Measurements from ENCODE around the gene MROH9. TPM values are rescaled to one million over a fixed set of nuclear protein-coding genes. Genes with fewer than 3 reads are reported as not detected.

The MROH9 gene
- total and polyA plus RNA-seq, 2 of the 8 experiments (the other 6 are each of a cell fraction or from before 2014, with no cell fraction given): not detected

DNA sequence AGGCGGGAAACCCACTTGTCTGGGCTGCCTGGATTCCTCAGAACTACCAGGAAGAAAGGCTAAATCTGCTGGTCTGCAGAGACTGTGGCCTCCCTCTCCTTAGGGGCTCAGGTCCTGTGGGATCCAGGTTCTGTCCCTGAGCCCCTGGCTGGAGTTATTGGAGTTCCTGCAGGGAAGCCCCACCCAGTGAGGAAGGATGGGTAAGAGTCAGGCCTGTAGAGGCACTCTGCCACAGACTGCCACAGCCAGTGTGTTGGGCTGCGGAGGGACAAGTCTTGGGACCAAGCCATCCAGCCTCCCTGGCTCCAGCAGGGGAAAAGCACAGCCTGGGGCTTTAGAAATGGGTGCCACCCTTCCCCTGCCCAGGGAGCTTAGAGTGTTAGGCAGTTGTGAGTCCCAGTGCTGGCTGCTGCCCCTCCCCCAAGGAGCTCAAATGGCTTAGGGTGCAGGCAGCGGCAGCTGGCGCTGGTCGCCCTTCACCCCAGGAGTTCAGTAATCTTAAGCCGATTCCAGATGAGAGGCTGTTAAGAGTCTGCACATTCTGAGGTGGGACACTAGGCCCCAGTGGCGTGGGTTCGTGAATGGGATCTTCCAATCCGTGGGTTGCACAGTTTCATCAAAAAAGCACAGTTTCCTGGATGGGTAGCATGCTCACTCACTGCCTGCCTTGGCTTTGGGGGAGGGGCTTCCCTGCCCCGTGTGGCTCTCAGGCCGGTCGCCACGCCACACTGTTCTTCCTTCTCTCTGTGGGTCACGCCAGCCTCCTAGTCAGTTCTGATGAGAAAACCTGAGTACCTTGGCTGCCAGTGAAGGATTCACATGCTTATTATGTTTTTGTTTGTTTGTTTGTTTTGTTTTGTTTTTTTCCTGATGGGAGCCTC, 97.7 kb downstream of the MROH9 start:
- peaks cover 2 to 8% (median 5%) of the 10 kb centered on the region in 4 experiments; a peak in 5 of 7 replicates for H3K4me1 ChIP-seq (replicated peaks in 1 of 4; ENCODE audit: control insufficient read depth in 3 of 4, insufficient read depth in 4 of 4, low read length in 3 of 4)
- H3K14ac ChIP-seq (ENCODE audit: insufficient read length): no peak overlapping the region
- peak overlapping the region; percentile 2 for H4K5ac ChIP-seq (ENCODE audit: insufficient read length, low read depth, low read length)
- H3K18ac ChIP-seq (ENCODE audit: extremely low read depth, low read length): peak overlapping the region; percentile 39; the same call in 1 of the 2 replicates
- no peaks in the 10 kb centered on the region for H3K27me3 ChIP-seq (replicated peaks in 1 of 4; ENCODE audit: control insufficient read depth in 3 of 4, extremely low read depth in 1 of 4, insufficient read depth in 3 of 4, low read length in 3 of 4)
- H2BK15ac ChIP-seq (ENCODE audit: low read length): peak overlapping the region; percentile 72
- no peak overlapping the region for H3K27ac ChIP-seq (ENCODE audit: low read depth, low read length)
- H4K8ac ChIP-seq (ENCODE audit: extremely low read depth, insufficient read depth, low read length): peak overlapping the region; percentile 81; the same call in 1 of the 2 replicates
- H3K4ac ChIP-seq (replicated peaks; ENCODE audit: insufficient read length, low read depth, low read length): peak overlapping the region; percentile 14
- no peaks in the 10 kb centered on the region for H3K79me1 ChIP-seq (ENCODE audit: low read depth, low read length)
- H3K23me2 ChIP-seq (ENCODE audit: low read depth, low read length): no peaks in the 10 kb centered on the region
- no peak overlapping the region for H3K56ac ChIP-seq (replicated peaks; ENCODE audit: insufficient read length, low read depth, low read length)
- CTCF ChIA-PET (ENCODE audit: partially characterized antibody): interaction anchor here (2.0 kb wide), 1 partner anchor 66 kb away, joined by 9 read pairs; no protein-coding TSS in a partner anchor
- H2BK20ac ChIP-seq (ENCODE audit: low read length): peak overlapping the region; percentile 93
- H3K23ac ChIP-seq (ENCODE audit: insufficient read length): no peak overlapping the region
- WGBS, 2 experiments (ENCODE audit: extremely low coverage in 1 of 2, insufficient coverage in 1 of 2, insufficient read length in 1 of 2, insufficient replicate concordance in 2 of 2, low coverage in 1 of 2, low lambda C conversion rate in 2 of 2, missing lambda C conversion rate in 1 of 2): 56% methylated on average over 14 of the region's 14 CpGs; no CpG with 5 or more reads in 1 of the 2 experiments
- FAIRE-seq: peak; percentile 24
- no peaks in the 10 kb centered on the region for H3K36me3 ChIP-seq (ENCODE audit: control insufficient read depth in 2 of 4, insufficient read depth in 4 of 4, low read length in 3 of 4)
- no peak overlapping the region for H2AK5ac ChIP-seq (ENCODE audit: low read depth, low read length)
- peak overlapping the region; percentile 69 for H4K91ac ChIP-seq (replicated peaks; ENCODE audit: insufficient read length, low read length)
- H2AFZ ChIP-seq (ENCODE audit: low read length): peak overlapping the region; percentile 79
- no peaks in the 10 kb centered on the region for H3K9me3 ChIP-seq (ENCODE audit: insufficient read depth in 2 of 2, low read depth in 1 of 2, low read length in 1 of 2)
- H3K9ac ChIP-seq (replicated peaks in 1 of 4; ENCODE audit: extremely low read depth in 1 of 4, low read depth in 3 of 4, low read length in 3 of 4): peak overlapping the region in 1 of 4 experiments; percentile 20; a peak in 2 of 7 replicates
- peak in 1 of 2 experiments; percentile 67 for DNase-seq (ENCODE audit: low read depth in 1 of 2, low spot score in 2 of 2)
- H2BK5ac ChIP-seq (ENCODE audit: low read depth, low read length): peak overlapping the region; percentile 29; the same call in 1 of the 2 replicates
- H2BK120ac ChIP-seq (replicated peaks; ENCODE audit: low read depth, low read length): no peak overlapping the region
- POLR2A ChIA-PET (ENCODE audit: partially characterized antibody): no interaction called here
- H2BK12ac ChIP-seq (ENCODE audit: low read depth, low read length): 0 out of 2 replicates have a peak overlapping the region, but pooled peaks have one; percentile 71
- peak overlapping the region in 3 of 4 experiments; percentile 12 to 37 (median 17); a peak in 3 of 8 replicates for H3K4me3 ChIP-seq (ENCODE audit: extremely low read depth in 1 of 4, insufficient read depth in 2 of 4, low read depth in 3 of 4, low read length in 4 of 4)
- no peaks in the 10 kb centered on the region for H3K79me2 ChIP-seq (ENCODE audit: control insufficient read depth in 1 of 2, insufficient read depth in 2 of 2, low read length in 2 of 2)
- no peaks in the 10 kb centered on the region for H4K20me1 ChIP-seq (replicated peaks in 1 of 2; ENCODE audit: control insufficient read depth in 1 of 2, insufficient read depth in 2 of 2, low read length in 2 of 2)
- peak overlapping the region; percentile 36 for H3K4me2 ChIP-seq (ENCODE audit: insufficient read depth in 1 of 2, low read depth in 2 of 2, low read length in 2 of 2)
- TF ChIP-seq MAFK (IDR thresholded peaks at IDR 0.05; ENCODE audit: low read depth, low read length): no peak
- no peak for TF ChIP-seq HDAC2 (IDR thresholded peaks at IDR 0.05; ENCODE audit: borderline replicate concordance in 1 of 2, low read depth in 2 of 2, low read length in 2 of 2)
- no peak for TF ChIP-seq BRCA1 (IDR thresholded peaks at IDR 0.05; ENCODE audit: low read depth, low read length)
- peak; percentile 67; the same call in 1 of the 2 replicates for TF ChIP-seq RBBP5 (IDR thresholded peaks at IDR 0.05; ENCODE audit: borderline replicate concordance, low read depth, low read length)
- no peak for TF ChIP-seq NRF1 (IDR thresholded peaks at IDR 0.05; ENCODE audit: low read depth, low read length)
- no peak for TF ChIP-seq CTCF (IDR thresholded peaks at IDR 0.05; ENCODE audit: control extremely low read depth in 1 of 3, insufficient read depth in 1 of 3, low read depth in 1 of 3, low read length in 3 of 3)
- no peak for TF ChIP-seq SIX5 (IDR thresholded peaks at IDR 0.05; ENCODE audit: low read depth, low read length)
- TF ChIP-seq CREB1 (IDR thresholded peaks at IDR 0.05): no peak
